Suprapubic skin (tissue), 4 donors: ENCODE data around the gene EMILIN3. TPM values are rescaled to one million over a fixed set of nuclear protein-coding genes. Genes with fewer than 3 reads are reported as not detected.

Source experiments
- DNase-seq, 2 donors: peaks; one replicate each; pipeline ENCODE4 v3.0.0-alpha.2; 2019; ENCODE audit warnings: low spot score in 2 of 2
- H3K27ac ChIP-seq: fragments of 200-600 bp; sonication (generic); one replicate; pipeline ENCODE4 v1.5.1; 2019
- H3K27me3 ChIP-seq: fragments of 200-600 bp; sonication (generic); one replicate; pipeline ENCODE4 v1.5.1; 2019
- H3K36me3 ChIP-seq: fragments of 200-600 bp; sonication (generic); one replicate; pipeline ENCODE4 v1.5.1; 2019
- H3K4me1 ChIP-seq: fragments of 200-600 bp; sonication (generic); one replicate; pipeline ENCODE4 v1.5.1; 2019
- H3K4me3 ChIP-seq: fragments of 200-600 bp; sonication (generic); one replicate; pipeline ENCODE4 v1.5.1; 2019; ENCODE audit warnings: mild to moderate bottlenecking
- H3K9me3 ChIP-seq: fragments of 200-600 bp; sonication (generic); one replicate; pipeline ENCODE4 v1.5.1; 2019
- CTCF ChIP-seq, 2 donors: fragments of 200-600 bp in 1 of 2; fragments of 450-650 bp in 1 of 2; sonication (generic) in 1 of 2; IDR thresholded peaks; one replicate each; pipeline ENCODE4 v1.5.1; 2016 to 2019; ENCODE audit warnings: antibody characterized with exemption in 2 of 2, mild to moderate bottlenecking in 1 of 2, moderate library complexity in 1 of 2
- EP300 ChIP-seq: sonication (generic); formaldehyde crosslinking; IDR thresholded peaks from one replicate; pipeline ENCODE4 v1.6.1; 2017; ENCODE audit warnings: antibody characterized with exemption
- POLR2A ChIP-seq, 2 donors: fragments of 450-650 bp; IDR thresholded peaks; one replicate each; pipeline ENCODE4 v1.6.1; 2017; ENCODE audit warnings: antibody characterized with exemption in 2 of 2, mild to moderate bottlenecking in 2 of 2, moderate library complexity in 2 of 2
- POLR2AphosphoS5 ChIP-seq, 3 donors: sonication (generic); formaldehyde crosslinking; IDR thresholded peaks; one replicate each; pipeline ENCODE4 v1.6.1; 2017; ENCODE audit warnings: antibody characterized with exemption in 3 of 3
- WGBS: methylation state at CpG from one replicate; pipeline ENCODE4 v1.1.5; 2018; 5-methylcytosine and 5-hydroxymethylcytosine counted together
- total RNA-seq, 4 donors: library from RNA; depleted of rRNA; stranded (reverse); fragments of >200 nt; gene quantifications; one replicate each; pipeline ENCODE4 v1.1.0, GENCODE V29; 2016

Gene EMILIN3
- total RNA-seq, 4 donors from 2014 or later, result 4.4 to 7.5 (median 5.7) TPM

- Histone ChIP-seq H3K9me3 (no peaks in the 10 kb centered on the region), H3K27ac (no peak overlapping the region), H3K27me3 (no peaks in the 10 kb centered on the region), H3K4me1 (no peaks in the 10 kb centered on the region), H3K4me3 (no peak overlapping the region), H3K36me3 (peaks cover 57% of the 10 kb centered on the region)
- 89% methylated on average over 9 of the region's 9 CpGs for WGBS
- no peak for DNase-seq
- TF ChIP-seq POLR2AphosphoS5 (IDR thresholded peaks at IDR 0.05), result no peak
- TF ChIP-seq POLR2A (IDR thresholded peaks at IDR 0.05), result no peak
- TF ChIP-seq EP300, result no peak
- no peak for TF ChIP-seq CTCF (IDR thresholded peaks at IDR 0.05)
Measured at GRCh38 chr20:41358230-41358629, 8.4 kb downstream of the EMILIN3 start.

GRCh38 chr20:41357424-41358163, 9.0 kb downstream of the EMILIN3 start:
- peaks cover 62% of the 10 kb centered on the region for H3K36me3 ChIP-seq
- no peaks in the 10 kb centered on the region for H3K27me3 ChIP-seq
- no CpG with 5 or more reads among the region's 11 CpGs for WGBS
- no peak overlapping the region for H3K27ac ChIP-seq
- H3K4me3 ChIP-seq, result no peak overlapping the region
- H3K4me1 ChIP-seq, result no peaks in the 10 kb centered on the region
- no peak for DNase-seq
- TF ChIP-seq CTCF (IDR thresholded peaks at IDR 0.05) (no peak), POLR2A (IDR thresholded peaks at IDR 0.05) (no peak), POLR2AphosphoS5 (IDR thresholded peaks at IDR 0.05) (no peak), EP300 (no peak)
- H3K9me3 ChIP-seq, result no peaks in the 10 kb centered on the region

DNA sequence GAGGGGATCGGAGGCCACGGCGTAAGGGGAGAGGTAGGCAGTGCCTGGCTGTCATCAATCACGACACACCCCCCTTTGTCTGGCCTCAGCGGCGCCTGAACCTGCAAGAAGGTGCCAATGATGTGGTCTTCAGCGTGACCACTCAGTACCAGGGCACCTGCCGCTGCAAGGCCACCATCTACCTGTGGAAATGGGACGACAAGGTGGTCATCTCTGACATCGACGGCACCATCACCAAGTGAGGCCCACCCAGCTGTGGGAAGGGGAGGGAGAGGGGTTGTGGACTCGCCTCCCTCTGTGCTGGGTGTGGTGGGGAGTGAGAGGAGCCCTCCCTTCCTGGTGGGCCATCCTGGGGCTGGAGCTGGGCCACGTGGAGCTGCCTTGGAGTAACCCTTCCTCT, 9.7 kb downstream of the EMILIN3 start:
- Histone ChIP-seq H3K4me3 (no peak overlapping the region), H3K9me3 (no peaks in the 10 kb centered on the region), H3K4me1 (no peaks in the 10 kb centered on the region), H3K36me3 (peaks cover 67% of the 10 kb centered on the region), H3K27ac (no peak overlapping the region), H3K27me3 (no peaks in the 10 kb centered on the region)
- no peak for DNase-seq
- WGBS, result 87% methylated on average over 7 of the region's 13 CpGs
- TF ChIP-seq CTCF (IDR thresholded peaks at IDR 0.05) (no peak), EP300 (no peak), POLR2A (IDR thresholded peaks at IDR 0.05) (no peak), POLR2AphosphoS5 (IDR thresholded peaks at IDR 0.05) (no peak)

DNA sequence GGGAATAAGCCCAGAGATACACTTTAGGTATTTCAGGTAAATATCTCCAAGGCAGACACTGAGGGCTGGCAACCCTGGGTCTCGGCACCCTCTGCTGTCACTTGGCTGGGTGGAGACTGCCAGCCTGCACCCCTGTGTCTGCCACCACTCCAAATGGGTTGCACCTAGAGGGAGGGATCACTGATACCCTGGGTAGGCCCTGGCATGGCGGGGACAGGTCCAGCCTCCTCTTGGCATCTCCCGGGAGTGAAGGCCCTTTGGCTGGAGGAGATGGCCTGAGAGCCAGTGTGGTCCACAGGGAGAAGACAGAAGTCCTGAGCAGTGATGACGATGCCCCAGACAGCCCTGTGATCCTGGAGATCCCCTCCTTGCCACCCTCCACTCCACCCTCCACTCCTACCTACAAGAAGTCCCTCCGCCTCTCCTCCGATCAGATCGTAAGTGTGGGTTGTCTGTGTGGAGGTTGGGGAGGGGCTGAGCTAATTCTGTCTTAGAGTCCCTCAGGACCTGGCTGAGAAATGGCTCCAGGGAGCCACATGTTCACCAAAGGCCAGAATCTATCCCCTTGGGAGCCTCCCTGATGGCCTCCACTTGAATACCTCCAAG, 10.9 kb downstream of the EMILIN3 start:
- H3K27ac ChIP-seq, result no peak overlapping the region
- no peaks in the 10 kb centered on the region for H3K4me1 ChIP-seq
- H3K9me3 ChIP-seq, result no peaks in the 10 kb centered on the region
- H3K27me3 ChIP-seq, result no peaks in the 10 kb centered on the region
- peaks cover 75% of the 10 kb centered on the region for H3K36me3 ChIP-seq
- DNase-seq, result no peak
- WGBS, result 89% methylated on average over 3 of the region's 7 CpGs
- no peak overlapping the region for H3K4me3 ChIP-seq
- TF ChIP-seq POLR2AphosphoS5 (IDR thresholded peaks at IDR 0.05) (no peak), POLR2A (IDR thresholded peaks at IDR 0.05) (no peak), CTCF (IDR thresholded peaks at IDR 0.05) (no peak), EP300 (no peak)

GRCh38 chr20:41355192-41355591, 11.4 kb downstream of the EMILIN3 start:
- Histone ChIP-seq H3K9me3 (no peaks in the 10 kb centered on the region), H3K36me3 (peaks cover 79% of the 10 kb centered on the region), H3K27ac (no peak overlapping the region), H3K4me3 (no peak overlapping the region), H3K27me3 (no peaks in the 10 kb centered on the region), H3K4me1 (no peaks in the 10 kb centered on the region)
- 100% methylated on average over 3 of the region's 3 CpGs for WGBS
- no peak for TF ChIP-seq EP300
- no peak for TF ChIP-seq POLR2A (IDR thresholded peaks at IDR 0.05)
- TF ChIP-seq CTCF (IDR thresholded peaks at IDR 0.05), result no peak
- no peak for TF ChIP-seq POLR2AphosphoS5 (IDR thresholded peaks at IDR 0.05)
- DNase-seq, result no peak
